ENCODE measurements around the gene HOXC5.
A peak's percentile ranks its signal among the peaks of the same experiment; 100 is the strongest.

HOXC5 gene

DNA sequence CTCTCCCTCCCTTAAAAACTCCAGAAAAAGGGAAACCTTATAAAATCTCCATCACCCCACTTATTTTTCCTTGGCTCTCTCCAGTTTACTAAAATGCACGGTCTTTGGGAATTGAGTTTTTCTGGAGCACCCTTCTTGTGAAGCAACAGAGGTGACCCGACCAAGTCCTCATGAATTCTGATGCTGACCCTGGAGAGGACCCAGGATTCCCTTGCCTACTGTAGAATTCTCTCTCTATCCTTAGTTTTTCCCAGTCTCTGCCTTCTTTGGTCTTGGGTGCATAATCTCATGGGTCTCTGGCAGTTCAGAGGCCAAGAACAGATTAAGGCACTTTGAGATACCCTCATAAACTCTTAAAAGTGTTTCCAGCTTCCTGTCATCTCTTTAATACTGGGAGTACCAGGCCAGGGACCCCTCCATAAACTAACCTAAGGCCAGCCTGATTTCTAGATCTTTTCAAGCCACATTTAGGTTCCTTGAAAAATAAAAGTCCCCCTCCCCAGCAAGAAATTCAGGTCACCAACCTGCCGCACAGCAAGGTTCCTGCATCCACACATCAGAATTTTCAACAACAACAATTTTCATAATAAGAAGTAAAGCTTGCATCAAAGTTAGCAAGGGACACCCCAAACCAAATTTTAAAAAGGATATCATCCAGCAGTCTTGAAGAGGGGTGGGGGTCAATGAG, 15.7 kb downstream of the HOXC5 start:
- Mint-ChIP-seq H3K27ac (no peak overlapping the region), H3K4me3 (peak overlapping the region; percentile 30), H3K27me3 (peaks cover 57% of the 10 kb centered on the region), H3K36me3 (no peaks in the 10 kb centered on the region), H3K9me3 (ENCODE audit: low read depth) (no peaks in the 10 kb centered on the region), H3K4me1 (ENCODE audit: low read depth) (peaks cover 47% of the 10 kb centered on the region)

GRCh38 chr12:54049108-54049507, 16.3 kb downstream of the HOXC5 start:
- Mint-ChIP-seq H3K9me3 (ENCODE audit: low read depth) (no peaks in the 10 kb centered on the region), H3K4me3 (no peak overlapping the region), H3K4me1 (ENCODE audit: low read depth) (peaks cover 48% of the 10 kb centered on the region), H3K27ac (no peak overlapping the region), H3K27me3 (peaks cover 56% of the 10 kb centered on the region), H3K36me3 (no peaks in the 10 kb centered on the region)

- Mint-ChIP-seq H3K4me3 (no peak overlapping the region), H3K27me3 (peaks cover 49% of the 10 kb centered on the region), H3K4me1 (ENCODE audit: low read depth) (peaks cover 48% of the 10 kb centered on the region), H3K27ac (no peak overlapping the region), H3K9me3 (ENCODE audit: low read depth) (no peaks in the 10 kb centered on the region), H3K36me3 (no peaks in the 10 kb centered on the region)
Observed at GRCh38 chr12:54050482-54050810, 17.6 kb downstream of the HOXC5 start.

- H3K4me3 Mint-ChIP-seq: no peak overlapping the region
Observed at GRCh38 chr12:54051026-54051842, 18.4 kb downstream of the HOXC5 start.

GRCh38 chr12:54051874-54052437, 19.1 kb downstream of the HOXC5 start:
- Mint-ChIP-seq H3K36me3 (no peaks in the 10 kb centered on the region), H3K27me3 (peaks cover 53% of the 10 kb centered on the region), H3K4me3 (peak overlapping the region; percentile 30), H3K9me3 (ENCODE audit: low read depth) (no peaks in the 10 kb centered on the region), H3K27ac (no peak overlapping the region), H3K4me1 (ENCODE audit: low read depth) (peaks cover 46% of the 10 kb centered on the region)

More at GRCh38 chr12:54051026-54051842, 18.4 kb downstream of the HOXC5 start:
- no peaks in the 10 kb centered on the region for H3K36me3 Mint-ChIP-seq
- no peaks in the 10 kb centered on the region for H3K9me3 Mint-ChIP-seq (ENCODE audit: low read depth)
- H3K4me1 Mint-ChIP-seq (ENCODE audit: low read depth): peaks cover 48% of the 10 kb centered on the region
- no peak overlapping the region for H3K27ac Mint-ChIP-seq
- H3K27me3 Mint-ChIP-seq: peaks cover 52% of the 10 kb centered on the region

DNA sequence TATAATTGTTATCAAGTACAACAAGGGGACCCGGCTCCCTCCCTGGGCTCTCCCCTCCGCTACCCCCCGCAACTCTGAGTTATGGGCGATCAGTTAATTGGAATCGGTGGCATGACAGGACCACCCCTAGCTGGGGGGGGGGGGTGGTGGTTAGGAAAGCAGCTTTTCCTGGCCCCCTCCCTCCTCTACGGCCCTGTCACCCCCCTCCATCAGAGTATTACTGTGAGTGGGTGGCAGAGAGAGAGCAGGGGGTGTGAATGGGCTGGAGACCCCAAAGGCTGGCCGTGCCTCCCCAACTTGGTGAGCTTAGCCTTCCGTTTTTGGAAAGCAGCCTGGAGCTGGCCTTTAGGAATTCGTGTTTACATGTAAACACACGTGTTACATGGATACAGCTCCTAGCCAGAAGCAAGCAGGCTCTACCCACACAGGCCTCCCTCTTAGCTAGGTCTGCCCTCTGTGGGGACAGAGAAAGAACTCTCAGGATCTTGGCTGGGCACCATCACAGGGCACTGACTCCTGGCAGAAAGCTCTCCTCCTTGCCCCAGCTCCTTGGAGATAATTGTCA, 19.7 kb downstream of the HOXC5 start:
- H3K27me3 Mint-ChIP-seq: peaks cover 54% of the 10 kb centered on the region
- H3K4me3 Mint-ChIP-seq: peak overlapping the region; percentile 85
- H3K27ac Mint-ChIP-seq: peak overlapping the region; percentile 58
- no peaks in the 10 kb centered on the region for H3K36me3 Mint-ChIP-seq
- peaks cover 45% of the 10 kb centered on the region for H3K4me1 Mint-ChIP-seq (ENCODE audit: low read depth)
- no peaks in the 10 kb centered on the region for H3K9me3 Mint-ChIP-seq (ENCODE audit: low read depth)

DNA sequence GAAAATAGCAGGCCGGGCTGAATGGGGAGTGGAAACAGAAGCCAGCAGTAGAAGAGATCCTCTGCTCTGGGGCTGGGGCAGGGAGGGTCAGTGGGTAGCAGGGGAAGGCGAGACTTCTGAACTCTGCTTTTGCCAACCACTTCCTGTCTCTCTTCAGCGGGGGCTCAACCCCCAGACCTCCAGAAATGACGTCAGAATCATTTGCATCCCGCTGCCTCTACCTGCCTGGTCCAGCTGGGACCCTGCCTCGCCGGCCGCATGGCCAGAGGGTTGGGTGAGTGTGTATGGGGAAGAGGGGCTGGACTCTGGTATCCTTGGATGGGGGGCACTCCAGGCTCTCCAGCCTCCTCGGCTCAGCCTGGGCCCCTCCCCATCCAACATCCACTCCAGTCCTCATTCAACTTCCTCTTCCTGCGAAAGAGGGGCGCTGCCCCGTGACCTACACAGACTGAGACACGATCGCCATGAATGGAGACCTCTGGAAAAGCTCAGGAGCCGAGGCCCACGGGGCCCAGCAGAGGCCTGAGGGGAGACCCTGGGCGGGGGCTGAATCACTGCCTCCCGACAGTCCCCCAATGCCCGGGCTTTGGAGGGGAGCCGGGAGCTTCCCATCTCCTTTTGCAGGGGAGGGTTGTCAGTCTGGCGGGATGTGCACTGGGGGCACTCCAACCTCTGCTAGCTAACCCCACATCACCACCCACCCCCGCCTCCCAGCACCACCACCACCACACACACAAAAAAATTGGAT, 20.3 kb downstream of the HOXC5 start:
- H3K36me3 Mint-ChIP-seq: no peaks in the 10 kb centered on the region
- no peaks in the 10 kb centered on the region for H3K9me3 Mint-ChIP-seq (ENCODE audit: low read depth)
- peaks cover 39% of the 10 kb centered on the region for H3K4me1 Mint-ChIP-seq (ENCODE audit: low read depth)
- H3K4me3 Mint-ChIP-seq: peak overlapping the region; percentile 85
- peaks cover 48% of the 10 kb centered on the region for H3K27me3 Mint-ChIP-seq
- H3K27ac Mint-ChIP-seq: peak overlapping the region; percentile 58

DNA sequence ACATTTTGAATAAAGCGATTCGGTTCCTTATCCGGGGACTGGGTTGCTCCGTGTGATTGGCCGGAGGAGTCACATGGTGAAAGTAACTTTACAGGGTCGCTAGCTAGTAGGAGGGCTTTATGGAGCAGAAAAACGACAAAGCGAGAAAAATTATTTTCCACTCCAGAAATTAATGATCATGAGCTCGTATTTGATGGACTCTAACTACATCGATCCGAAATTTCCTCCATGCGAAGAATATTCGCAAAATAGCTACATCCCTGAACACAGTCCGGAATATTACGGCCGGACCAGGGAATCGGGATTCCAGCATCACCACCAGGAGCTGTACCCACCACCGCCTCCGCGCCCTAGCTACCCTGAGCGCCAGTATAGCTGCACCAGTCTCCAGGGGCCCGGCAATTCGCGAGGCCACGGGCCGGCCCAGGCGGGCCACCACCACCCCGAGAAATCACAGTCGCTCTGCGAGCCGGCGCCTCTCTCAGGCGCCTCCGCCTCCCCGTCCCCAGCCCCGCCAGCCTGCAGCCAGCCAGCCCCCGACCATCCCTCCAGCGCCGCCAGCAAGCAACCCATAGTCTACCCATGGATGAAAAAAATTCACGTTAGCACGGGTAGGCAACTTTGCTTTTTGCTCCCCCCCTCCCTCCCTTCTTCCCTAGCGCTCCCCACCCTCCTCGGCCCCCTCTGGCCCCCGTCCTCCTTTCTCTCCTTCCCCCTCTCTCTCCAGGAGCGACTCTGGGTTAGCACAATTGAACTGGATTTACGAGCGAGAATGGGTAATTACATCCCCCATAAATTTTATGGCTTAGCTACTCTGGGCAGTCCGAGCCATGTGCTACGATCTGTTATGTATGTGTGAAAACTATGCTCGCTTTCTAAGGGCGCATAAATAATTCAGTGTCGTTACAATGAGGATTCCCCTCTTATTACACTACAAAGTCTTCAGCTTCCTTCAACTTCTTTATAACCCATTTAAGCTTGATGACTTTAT, 21.2 kb downstream of the HOXC5 start, which contains the start of gene HOXC4:
TSS of gene HOXC4 (plus strand) at position 85 of the 991 bp plus-strand sequence. CDS start at position 173, 88 bp downstream.
- H3K4me3 Mint-ChIP-seq: peak within 1 kb of the TSS; percentile 85
- H3K27ac Mint-ChIP-seq: peak within 1 kb of the TSS; percentile 61
- H3K4me1 Mint-ChIP-seq (ENCODE audit: low read depth): peaks cover 34% of the 10 kb centered on the region
- no peaks in the 10 kb centered on the region for H3K9me3 Mint-ChIP-seq (ENCODE audit: low read depth)
- H3K36me3 Mint-ChIP-seq: no peaks in the 10 kb centered on the region
- peaks cover 44% of the 10 kb centered on the region for H3K27me3 Mint-ChIP-seq

- Mint-ChIP-seq H3K27me3 (peaks cover 43% of the 10 kb centered on the region), H3K9me3 (ENCODE audit: low read depth) (no peaks in the 10 kb centered on the region), H3K4me3 (peak overlapping the region; percentile 85)
Observed at GRCh38 chr12:54054742-54055194, 21.9 kb downstream of the HOXC5 start.

DNA sequence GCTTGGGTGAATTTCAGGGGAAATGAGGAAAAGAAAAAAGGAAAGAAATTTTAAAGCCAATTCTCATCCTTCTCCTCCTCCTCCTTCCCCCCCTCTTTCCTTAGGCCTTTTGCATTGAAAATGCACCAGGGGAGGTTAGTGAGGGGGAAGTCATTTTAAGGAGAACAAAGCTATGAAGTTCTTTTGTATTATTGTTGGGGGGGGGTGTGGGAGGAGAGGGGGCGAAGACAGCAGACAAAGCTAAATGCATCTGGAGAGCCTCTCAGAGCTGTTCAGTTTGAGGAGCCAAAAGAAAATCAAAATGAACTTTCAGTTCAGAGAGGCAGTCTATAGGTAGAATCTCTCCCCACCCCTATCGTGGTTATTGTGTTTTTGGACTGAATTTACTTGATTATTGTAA, 22.7 kb downstream of the HOXC5 start:
- Mint-ChIP-seq H3K9me3 (ENCODE audit: low read depth) (no peaks in the 10 kb centered on the region), H3K4me3 (no peak overlapping the region), H3K27me3 (peaks cover 40% of the 10 kb centered on the region)

More at GRCh38 chr12:54054742-54055194, 21.9 kb downstream of the HOXC5 start:
- no peaks in the 10 kb centered on the region for H3K36me3 Mint-ChIP-seq
- H3K27ac Mint-ChIP-seq: no peak overlapping the region
- peaks cover 33% of the 10 kb centered on the region for H3K4me1 Mint-ChIP-seq (ENCODE audit: low read depth)

DNA sequence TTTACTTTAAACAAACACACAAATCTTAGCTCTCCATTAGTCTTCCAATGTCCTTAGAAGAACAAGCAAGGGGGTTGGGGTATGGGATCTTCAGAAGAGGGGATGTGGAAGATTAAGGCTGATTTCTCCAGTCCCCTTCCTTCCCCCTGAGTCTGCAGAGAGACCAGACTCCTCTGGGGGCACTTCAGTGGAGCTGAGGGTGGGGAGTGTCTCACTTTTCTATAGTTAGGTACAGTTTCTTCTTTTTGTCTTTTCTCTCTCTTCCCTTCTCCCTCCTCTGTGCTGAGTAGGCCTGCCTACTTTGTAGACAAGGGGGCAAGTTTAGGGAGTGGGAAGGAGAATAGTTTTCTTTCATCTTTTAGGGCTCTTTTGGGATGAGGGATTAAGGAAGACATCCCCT, 23.3 kb downstream of the HOXC5 start:
- H3K27ac Mint-ChIP-seq: no peak overlapping the region
- peaks cover 41% of the 10 kb centered on the region for H3K27me3 Mint-ChIP-seq
- no peaks in the 10 kb centered on the region for H3K9me3 Mint-ChIP-seq (ENCODE audit: low read depth)

More for the DNA sequence above, 22.7 kb downstream of the HOXC5 start:
- Mint-ChIP-seq H3K36me3 (no peaks in the 10 kb centered on the region), H3K4me1 (ENCODE audit: low read depth) (peaks cover 28% of the 10 kb centered on the region), H3K27ac (no peak overlapping the region)

GRCh38 chr12:54058128-54058768, 25.4 kb downstream of the HOXC5 start:
- no peak overlapping the region for H3K27ac Mint-ChIP-seq
- H3K36me3 Mint-ChIP-seq: no peaks in the 10 kb centered on the region
- no peaks in the 10 kb centered on the region for H3K9me3 Mint-ChIP-seq (ENCODE audit: low read depth)
- H3K4me3 Mint-ChIP-seq: no peak overlapping the region
- H3K27me3 Mint-ChIP-seq: peaks cover 35% of the 10 kb centered on the region
- H3K4me1 Mint-ChIP-seq (ENCODE audit: low read depth): peaks cover 11% of the 10 kb centered on the region

More for the DNA sequence above, 23.3 kb downstream of the HOXC5 start:
- Mint-ChIP-seq H3K36me3 (no peaks in the 10 kb centered on the region), H3K4me1 (ENCODE audit: low read depth) (peaks cover 26% of the 10 kb centered on the region), H3K4me3 (no peak overlapping the region)

DNA sequence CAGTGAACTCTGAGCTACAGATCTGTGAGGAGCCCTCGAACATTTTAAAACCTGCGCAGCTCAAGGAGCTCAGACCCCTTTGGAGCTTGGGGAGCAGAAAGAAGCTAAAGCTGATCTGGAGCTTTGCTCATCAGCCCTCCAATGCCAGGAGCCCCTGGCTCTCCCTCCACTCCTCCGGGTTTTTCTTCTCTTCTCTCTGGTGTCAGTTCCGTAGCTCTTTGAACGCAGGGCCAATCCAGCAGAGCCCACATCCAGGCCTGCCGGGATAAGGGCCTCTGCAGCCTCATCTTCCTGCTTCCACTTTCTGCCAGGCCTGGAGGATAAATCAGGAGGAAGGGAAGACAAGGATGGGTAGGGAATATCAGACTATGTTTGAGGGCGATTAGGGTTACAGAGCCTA, 26.8 kb downstream of the HOXC5 start:
- Mint-ChIP-seq H3K9me3 (ENCODE audit: low read depth) (no peaks in the 10 kb centered on the region), H3K27ac (no peak overlapping the region), H3K36me3 (no peaks in the 10 kb centered on the region), H3K4me3 (no peak overlapping the region), H3K27me3 (peaks cover 36% of the 10 kb centered on the region), H3K4me1 (ENCODE audit: low read depth) (peaks cover 2% of the 10 kb centered on the region)

Data from activated naive CD8-positive, alpha-beta T cell (primary cell).